ENCODE measurements around the gene TXNDC11. TPM values are rescaled to one million over a fixed set of nuclear protein-coding genes. Genes with fewer than 3 reads are reported as not detected.
A peak's percentile ranks its signal among the peaks of the same experiment; 100 is the strongest.

The TXNDC11 gene
- total and polyA plus RNA-seq, 9 of the 15 experiments (the other 6 are each of a cell fraction or from before 2014, with no cell fraction given), result 0.66 to 32.6 (median 26.2) TPM

DNA sequence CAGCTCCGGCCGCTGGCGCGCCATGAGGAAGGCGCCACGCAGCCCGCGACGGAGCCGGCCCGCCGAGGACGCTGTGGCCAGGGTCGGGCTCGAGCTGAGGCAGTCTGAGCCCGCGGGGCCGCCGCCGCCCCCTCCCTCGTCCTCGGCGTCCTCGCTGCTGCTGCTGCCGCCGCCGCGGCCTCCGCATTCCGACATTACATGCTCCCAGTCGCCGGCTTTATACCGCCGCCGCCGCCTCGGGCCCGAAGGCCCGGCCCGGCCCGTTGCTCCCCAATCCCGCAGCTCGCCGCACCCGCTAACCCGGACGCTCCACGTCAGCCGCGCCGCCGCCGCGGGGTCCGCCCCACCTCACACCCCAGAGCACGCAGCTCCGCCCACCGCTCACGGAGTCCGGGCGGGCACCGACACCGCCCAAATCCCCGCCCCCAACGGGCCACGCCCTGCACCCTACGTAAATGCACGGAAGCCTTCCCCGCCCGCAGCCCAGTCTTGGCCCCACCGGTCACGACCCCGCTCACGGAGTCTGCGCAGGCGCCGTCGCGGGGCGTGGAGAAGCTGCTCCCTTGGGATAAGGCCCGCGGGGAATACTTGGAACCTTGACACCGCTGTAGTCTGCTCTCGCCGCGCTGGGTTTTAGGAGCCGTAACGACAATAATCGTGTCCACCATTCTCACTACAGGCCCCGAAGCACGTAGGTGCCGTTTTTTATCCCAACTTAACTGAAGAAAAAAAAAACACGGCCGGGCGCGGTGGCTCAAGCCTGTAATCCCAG, at the start of gene TXNDC11 (continued):
- TF ChIP-seq, protein P1, sequence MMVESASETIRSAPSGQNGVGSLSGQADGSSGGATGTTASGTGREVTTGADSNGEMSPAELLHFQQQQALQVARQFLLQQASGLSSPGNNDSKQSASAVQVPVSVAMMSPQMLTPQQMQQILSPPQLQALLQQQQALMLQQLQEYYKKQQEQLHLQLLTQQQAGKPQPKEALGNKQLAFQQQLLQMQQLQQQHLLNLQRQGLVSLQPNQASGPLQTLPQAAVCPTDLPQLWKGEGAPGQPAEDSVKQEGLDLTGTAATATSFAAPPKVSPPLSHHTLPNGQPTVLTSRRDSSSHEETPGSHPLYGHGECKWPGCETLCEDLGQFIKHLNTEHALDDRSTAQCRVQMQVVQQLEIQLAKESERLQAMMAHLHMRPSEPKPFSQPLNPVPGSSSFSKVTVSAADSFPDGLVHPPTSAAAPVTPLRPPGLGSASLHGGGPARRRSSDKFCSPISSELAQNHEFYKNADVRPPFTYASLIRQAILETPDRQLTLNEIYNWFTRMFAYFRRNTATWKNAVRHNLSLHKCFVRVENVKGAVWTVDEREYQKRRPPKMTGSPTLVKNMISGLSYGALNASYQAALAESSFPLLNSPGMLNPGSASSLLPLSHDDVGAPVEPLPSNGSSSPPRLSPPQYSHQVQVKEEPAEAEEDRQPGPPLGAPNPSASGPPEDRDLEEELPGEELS (CRISPR knock-in tag; IDR thresholded peaks at IDR 0.05; ENCODE audit: borderline replicate concordance), result 0 out of 2 replicates have a peak, but pooled peaks have one; percentile 6
- TF ChIP-seq, protein P2, sequence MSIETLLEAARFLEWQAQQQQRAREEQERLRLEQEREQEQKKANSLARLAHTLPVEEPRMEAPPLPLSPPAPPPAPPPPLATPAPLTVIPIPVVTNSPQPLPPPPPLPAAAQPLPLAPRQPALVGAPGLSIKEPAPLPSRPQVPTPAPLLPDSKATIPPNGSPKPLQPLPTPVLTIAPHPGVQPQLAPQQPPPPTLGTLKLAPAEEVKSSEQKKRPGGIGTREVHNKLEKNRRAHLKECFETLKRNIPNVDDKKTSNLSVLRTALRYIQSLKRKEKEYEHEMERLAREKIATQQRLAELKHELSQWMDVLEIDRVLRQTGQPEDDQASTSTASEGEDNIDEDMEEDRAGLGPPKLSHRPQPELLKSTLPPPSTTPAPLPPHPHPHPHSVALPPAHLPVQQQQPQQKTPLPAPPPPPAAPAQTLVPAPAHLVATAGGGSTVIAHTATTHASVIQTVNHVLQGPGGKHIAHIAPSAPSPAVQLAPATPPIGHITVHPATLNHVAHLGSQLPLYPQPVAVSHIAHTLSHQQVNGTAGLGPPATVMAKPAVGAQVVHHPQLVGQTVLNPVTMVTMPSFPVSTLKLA (conservative IDR thresholded peaks at IDR 0.05), result peak; percentile 53 to 65; a peak in 3 of 4 replicates
- no peak for TF ChIP-seq ZNF551 (CRISPR knock-in tag; IDR thresholded peaks at IDR 0.05)
- peak; percentile 76; the same call in 1 of the 2 replicates for TF ChIP-seq ZBTB1 (CRISPR knock-in tag; IDR thresholded peaks at IDR 0.05; ENCODE audit: borderline replicate concordance, low read depth)
- TF ChIP-seq, protein P3, sequence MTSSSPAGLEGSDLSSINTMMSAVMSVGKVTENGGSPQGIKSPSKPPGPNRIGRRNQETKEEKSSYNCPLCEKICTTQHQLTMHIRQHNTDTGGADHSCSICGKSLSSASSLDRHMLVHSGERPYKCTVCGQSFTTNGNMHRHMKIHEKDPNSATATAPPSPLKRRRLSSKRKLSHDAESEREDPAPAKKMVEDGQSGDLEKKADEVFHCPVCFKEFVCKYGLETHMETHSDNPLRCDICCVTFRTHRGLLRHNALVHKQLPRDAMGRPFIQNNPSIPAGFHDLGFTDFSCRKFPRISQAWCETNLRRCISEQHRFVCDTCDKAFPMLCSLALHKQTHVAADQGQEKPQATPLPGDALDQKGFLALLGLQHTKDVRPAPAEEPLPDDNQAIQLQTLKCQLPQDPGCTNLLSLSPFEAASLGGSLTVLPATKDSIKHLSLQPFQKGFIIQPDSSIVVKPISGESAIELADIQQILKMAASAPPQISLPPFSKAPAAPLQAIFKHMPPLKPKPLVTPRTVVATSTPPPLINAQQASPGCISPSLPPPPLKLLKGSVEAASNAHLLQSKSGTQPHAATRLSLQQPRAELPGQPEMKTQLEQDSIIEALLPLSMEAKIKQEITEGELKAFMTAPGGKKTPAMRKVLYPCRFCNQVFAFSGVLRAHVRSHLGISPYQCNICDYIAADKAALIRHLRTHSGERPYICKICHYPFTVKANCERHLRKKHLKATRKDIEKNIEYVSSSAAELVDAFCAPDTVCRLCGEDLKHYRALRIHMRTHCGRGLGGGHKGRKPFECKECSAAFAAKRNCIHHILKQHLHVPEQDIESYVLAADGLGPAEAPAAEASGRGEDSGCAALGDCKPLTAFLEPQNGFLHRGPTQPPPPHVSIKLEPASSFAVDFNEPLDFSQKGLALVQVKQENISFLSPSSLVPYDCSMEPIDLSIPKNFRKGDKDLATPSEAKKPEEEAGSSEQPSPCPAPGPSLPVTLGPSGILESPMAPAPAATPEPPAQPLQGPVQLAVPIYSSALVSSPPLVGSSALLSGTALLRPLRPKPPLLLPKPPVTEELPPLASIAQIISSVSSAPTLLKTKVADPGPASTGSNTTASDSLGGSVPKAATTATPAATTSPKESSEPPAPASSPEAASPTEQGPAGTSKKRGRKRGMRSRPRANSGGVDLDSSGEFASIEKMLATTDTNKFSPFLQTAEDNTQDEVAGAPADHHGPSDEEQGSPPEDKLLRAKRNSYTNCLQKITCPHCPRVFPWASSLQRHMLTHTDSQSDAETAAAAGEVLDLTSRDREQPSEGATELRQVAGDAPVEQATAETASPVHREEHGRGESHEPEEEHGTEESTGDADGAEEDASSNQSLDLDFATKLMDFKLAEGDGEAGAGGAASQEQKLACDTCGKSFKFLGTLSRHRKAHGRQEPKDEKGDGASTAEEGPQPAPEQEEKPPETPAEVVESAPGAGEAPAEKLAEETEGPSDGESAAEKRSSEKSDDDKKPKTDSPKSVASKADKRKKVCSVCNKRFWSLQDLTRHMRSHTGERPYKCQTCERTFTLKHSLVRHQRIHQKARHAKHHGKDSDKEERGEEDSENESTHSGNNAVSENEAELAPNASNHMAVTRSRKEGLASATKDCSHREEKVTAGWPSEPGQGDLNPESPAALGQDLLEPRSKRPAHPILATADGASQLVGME (CRISPR knock-in tag; IDR thresholded peaks at IDR 0.05), result peak; percentile 50; the same call in 1 of the 2 replicates
- peak; percentile 94 for TF ChIP-seq KLF1 (tag; IDR thresholded peaks at IDR 0.05)
- TF ChIP-seq FOXJ2 (tag; IDR thresholded peaks at IDR 0.05), result 0 out of 2 replicates have a peak, but pooled peaks have one; percentile 44
- TF ChIP-seq ERF (CRISPR knock-in tag; IDR thresholded peaks at IDR 0.05), result 0 out of 2 replicates have a peak, but pooled peaks have one; percentile 49
- peak; percentile 86 for TF ChIP-seq ATF7 (IDR thresholded peaks at IDR 0.05)
- TF ChIP-seq, protein P4, sequence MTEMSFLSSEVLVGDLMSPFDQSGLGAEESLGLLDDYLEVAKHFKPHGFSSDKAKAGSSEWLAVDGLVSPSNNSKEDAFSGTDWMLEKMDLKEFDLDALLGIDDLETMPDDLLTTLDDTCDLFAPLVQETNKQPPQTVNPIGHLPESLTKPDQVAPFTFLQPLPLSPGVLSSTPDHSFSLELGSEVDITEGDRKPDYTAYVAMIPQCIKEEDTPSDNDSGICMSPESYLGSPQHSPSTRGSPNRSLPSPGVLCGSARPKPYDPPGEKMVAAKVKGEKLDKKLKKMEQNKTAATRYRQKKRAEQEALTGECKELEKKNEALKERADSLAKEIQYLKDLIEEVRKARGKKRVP (CRISPR knock-in tag; IDR thresholded peaks at IDR 0.05), result no peak
- TF ChIP-seq, protein P5, sequence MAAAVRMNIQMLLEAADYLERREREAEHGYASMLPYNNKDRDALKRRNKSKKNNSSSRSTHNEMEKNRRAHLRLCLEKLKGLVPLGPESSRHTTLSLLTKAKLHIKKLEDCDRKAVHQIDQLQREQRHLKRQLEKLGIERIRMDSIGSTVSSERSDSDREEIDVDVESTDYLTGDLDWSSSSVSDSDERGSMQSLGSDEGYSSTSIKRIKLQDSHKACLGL (CRISPR knock-in tag; IDR thresholded peaks at IDR 0.05; ENCODE audit: borderline replicate concordance, poor library complexity, severe bottlenecking), result no peak
- no peak for TF ChIP-seq NR1H2 (CRISPR knock-in tag; IDR thresholded peaks at IDR 0.05)
- TF ChIP-seq TGIF2 (CRISPR knock-in tag; IDR thresholded peaks at IDR 0.05), result 0 out of 2 replicates have a peak, but pooled peaks have one; percentile 62
- TF ChIP-seq NFIC (IDR thresholded peaks at IDR 0.05), result 0 out of 2 replicates have a peak, but pooled peaks have one; percentile 23
- TF ChIP-seq POLR2A (conservative IDR thresholded peaks at IDR 0.05), result peak; percentile 82
- peak; percentile 81; the same call in 1 of the 2 replicates for TF ChIP-seq ZC3H4 (CRISPR knock-in tag; IDR thresholded peaks at IDR 0.05; ENCODE audit: borderline replicate concordance)
